Right hindlimb (tissue), 1 donor: Measurements from ENCODE around the gene MRPL33.
A peak's percentile ranks its signal among the peaks of the same experiment; 100 is the strongest.
"Not testable (repeated sequence)": the region's sequence is repeated elsewhere in the genome, so short reads cannot be mapped to it uniquely, and the experiment has no call there.

ENCODE experiments used
- DNase-seq: peaks from one replicate; pipeline ENCODE4 v3.0.0-alpha.2; 2018

Gene MRPL33

GRCh38 chr2:27742571-27742970, 28.9 kb upstream of the MRPL33 start:
- no peak for DNase-seq

- DNase-seq: not testable (repeated sequence)
Measured at GRCh38 chr2:27745494-27745893, 26.0 kb upstream of the MRPL33 start.

- no peak for DNase-seq
Measured at GRCh38 chr2:27746325-27746724, 25.2 kb upstream of the MRPL33 start.

- DNase-seq: no peak
Measured at GRCh38 chr2:27747827-27748352, 23.6 kb upstream of the MRPL33 start.

GRCh38 chr2:27748803-27749554, 22.5 kb upstream of the MRPL33 start:
- not testable (repeated sequence) for DNase-seq

- no peak for DNase-seq
Measured at GRCh38 chr2:27751377-27751776, 20.1 kb upstream of the MRPL33 start.

- DNase-seq: no peak
Measured at GRCh38 chr2:27752551-27753237, 18.8 kb upstream of the MRPL33 start.

GRCh38 chr2:27754138-27754588, 17.4 kb upstream of the MRPL33 start:
- peak; percentile 70 for DNase-seq

GRCh38 chr2:27754831-27755230, 16.7 kb upstream of the MRPL33 start:
- no peak for DNase-seq

- no peak for DNase-seq
Measured at GRCh38 chr2:27756091-27756490, 15.4 kb upstream of the MRPL33 start.

- peak; percentile 42 for DNase-seq
Measured at GRCh38 chr2:27756544-27757498, 14.7 kb upstream of the MRPL33 start.

- no peak for DNase-seq
Measured at GRCh38 chr2:27762951-27763906, 8.3 kb upstream of the MRPL33 start.

GRCh38 chr2:27763907-27764267, 7.6 kb upstream of the MRPL33 start:
- DNase-seq: no peak

- DNase-seq: not testable (repeated sequence)
Measured at GRCh38 chr2:27764526-27764925, 7.0 kb upstream of the MRPL33 start.

- peak; percentile 76 for DNase-seq
Measured at GRCh38 chr2:27765621-27766286, 5.8 kb upstream of the MRPL33 start.

- no peak for DNase-seq
Measured at GRCh38 chr2:27766287-27766661, 5.2 kb upstream of the MRPL33 start.

- no peak for DNase-seq
Measured at GRCh38 chr2:27771202-27771547, 344 bp upstream of the MRPL33 start.

- no peak for DNase-seq
Measured at GRCh38 chr2:27772804-27773203, 1.3 kb downstream of the MRPL33 start.

- no peak for DNase-seq
Measured at GRCh38 chr2:27773959-27774358, 2.4 kb downstream of the MRPL33 start.

- DNase-seq: no peak
Measured at GRCh38 chr2:27776097-27776496, 4.6 kb downstream of the MRPL33 start.

- DNase-seq: no peak
Measured at GRCh38 chr2:27776696-27777095, 5.2 kb downstream of the MRPL33 start.
